GM18951 (cell line): ENCODE data around the gene PLVAP.

Source experiments
- POLR2A ChIP-seq: IDR thresholded peaks from 4 replicates; pipeline ENCODE4 v1.6.1; 2011; ENCODE audit warnings: mild to moderate bottlenecking; ENCODE audit not compliant: insufficient read length, insufficient read depth; ENCODE audit errors: extremely low read depth
- in situ Hi-C: fragments of 300-500 bp; cut with MboI; formaldehyde crosslinking; loops from one replicate; pipeline ENCODE4 v1.12.0; 2022; ENCODE audit warnings: low sequenced_read_pairs, mixed read lengths, inconsistent platforms; ENCODE audit not compliant: unreplicated experiment

PLVAP gene, protein sequence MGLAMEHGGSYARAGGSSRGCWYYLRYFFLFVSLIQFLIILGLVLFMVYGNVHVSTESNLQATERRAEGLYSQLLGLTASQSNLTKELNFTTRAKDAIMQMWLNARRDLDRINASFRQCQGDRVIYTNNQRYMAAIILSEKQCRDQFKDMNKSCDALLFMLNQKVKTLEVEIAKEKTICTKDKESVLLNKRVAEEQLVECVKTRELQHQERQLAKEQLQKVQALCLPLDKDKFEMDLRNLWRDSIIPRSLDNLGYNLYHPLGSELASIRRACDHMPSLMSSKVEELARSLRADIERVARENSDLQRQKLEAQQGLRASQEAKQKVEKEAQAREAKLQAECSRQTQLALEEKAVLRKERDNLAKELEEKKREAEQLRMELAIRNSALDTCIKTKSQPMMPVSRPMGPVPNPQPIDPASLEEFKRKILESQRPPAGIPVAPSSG

GRCh38 chr19:17376935-17377600, at the start of gene PLVAP:
TSS of gene PLVAP (minus strand) at chr19:17377342. CDS start at chr19:17377288, 54 bp downstream.
- TF ChIP-seq POLR2A, result no peak
- in situ Hi-C loops, result no loop called here

DNA sequence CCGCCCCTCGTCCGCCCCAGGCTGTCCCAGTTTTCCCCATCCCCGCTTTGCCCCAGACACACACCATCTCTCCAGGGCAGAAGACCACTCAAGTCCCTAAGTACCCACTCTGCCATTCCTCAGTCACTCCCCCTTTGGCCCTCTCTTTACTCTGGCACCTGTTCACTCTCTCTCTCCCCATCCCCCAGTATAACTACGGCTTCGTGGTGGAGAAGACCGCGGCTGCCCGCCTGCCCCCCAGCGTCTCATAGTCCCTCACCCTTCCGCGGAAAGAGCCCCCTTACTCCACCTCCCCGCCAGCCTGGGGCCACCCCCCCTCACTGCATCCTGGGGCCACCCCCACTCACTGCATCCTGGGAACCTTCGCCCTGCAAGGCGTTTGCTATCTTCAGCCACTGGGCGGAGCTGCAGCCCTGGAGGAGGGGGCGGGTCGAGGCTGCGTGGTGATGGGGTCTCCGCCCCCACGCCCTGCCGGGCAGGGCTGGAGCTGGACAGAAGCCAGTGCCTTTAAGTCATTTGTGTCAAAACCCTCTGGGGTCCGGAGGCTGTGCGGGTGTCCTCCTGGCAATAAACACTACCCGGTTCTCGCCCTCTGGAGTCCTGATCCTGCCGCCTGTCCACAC, 47.7 kb upstream of the PLVAP start:
- in situ Hi-C loops, result no loop called here
- no peak for TF ChIP-seq POLR2A

GRCh38 chr19:17423429-17424208, 46.5 kb upstream of the PLVAP start:
- in situ Hi-C loops, result no loop called here
- no peak for TF ChIP-seq POLR2A

DNA sequence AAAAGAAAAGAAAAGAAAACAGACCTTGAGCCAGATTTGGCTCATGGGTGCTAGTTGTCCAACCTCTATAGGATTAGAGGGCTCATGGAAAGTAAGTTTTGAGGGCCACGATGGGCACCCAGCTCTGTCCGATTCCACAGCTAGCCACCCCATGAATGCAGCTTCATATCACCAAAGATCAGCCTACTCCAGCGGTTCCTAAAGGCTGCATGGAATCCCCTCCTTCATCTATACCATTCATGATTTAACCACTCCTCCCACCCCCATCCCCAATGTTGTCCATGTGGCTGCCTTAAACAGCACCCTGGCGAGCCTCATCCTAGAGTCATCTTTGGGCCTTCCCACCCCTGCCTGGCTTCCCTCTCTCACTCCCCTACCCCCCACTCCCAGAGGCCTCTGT, 44.8 kb upstream of the PLVAP start:
- TF ChIP-seq POLR2A, result no peak
- in situ Hi-C loops, result no loop called here

GRCh38 chr19:17420475-17420924, 43.4 kb upstream of the PLVAP start:
- in situ Hi-C loops, result no loop called here
- no peak for TF ChIP-seq POLR2A

DNA sequence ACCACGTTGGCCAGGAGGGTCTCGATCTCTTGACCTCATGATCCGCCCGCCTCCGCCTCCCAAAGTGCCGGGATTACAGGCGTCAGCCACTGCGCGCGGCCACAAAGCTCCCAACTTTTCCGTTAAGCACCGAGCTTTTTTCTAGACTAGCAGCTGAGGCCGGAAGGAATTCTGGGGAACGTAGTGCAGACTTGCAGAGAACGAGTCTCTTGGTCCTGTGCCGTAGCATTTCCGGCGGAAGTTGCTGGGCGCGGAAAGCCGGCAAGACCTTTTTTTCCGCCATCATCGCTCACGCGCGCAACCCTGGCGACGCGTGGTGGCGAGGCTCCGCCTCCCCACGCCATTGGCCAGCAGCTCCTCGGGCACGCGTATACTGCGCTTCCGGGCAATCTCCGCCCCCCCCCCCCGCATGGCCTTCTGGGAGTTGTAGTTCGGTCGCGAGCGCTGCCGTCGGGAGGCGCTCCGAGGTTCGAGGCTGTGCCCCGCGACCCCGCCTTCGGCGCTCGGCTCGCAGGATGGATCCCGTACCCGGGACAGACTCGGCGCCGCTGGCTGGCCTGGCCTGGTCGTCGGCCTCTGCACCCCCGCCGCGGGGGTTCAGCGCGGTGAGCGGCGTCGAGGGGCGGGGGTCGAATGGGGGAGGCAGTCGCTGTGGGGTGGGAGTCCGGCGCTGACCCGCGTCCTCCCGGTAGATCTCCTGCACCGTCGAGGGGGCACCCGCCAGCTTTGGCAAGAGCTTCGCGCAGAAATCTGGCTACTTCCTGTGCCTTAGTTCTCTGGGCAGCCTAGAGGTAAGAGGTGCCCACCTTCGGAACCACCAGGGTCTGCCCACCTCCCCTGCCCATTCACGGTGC, 42.7 kb upstream of the PLVAP start, which contains the start of gene MVB12A:
Gene MVB12A, plus strand, starts transcription at position 427 of the 854 bp plus-strand sequence. Its CDS starts 89 bp downstream, at position 516.
- TF ChIP-seq POLR2A, result no peak
- in situ Hi-C loops, result no loop called here

- in situ Hi-C loops, result no loop called here
- no peak for TF ChIP-seq POLR2A
These were observed 42.0 kb upstream of the PLVAP start for GRCh38 chr19:17419154-17419620.

DNA sequence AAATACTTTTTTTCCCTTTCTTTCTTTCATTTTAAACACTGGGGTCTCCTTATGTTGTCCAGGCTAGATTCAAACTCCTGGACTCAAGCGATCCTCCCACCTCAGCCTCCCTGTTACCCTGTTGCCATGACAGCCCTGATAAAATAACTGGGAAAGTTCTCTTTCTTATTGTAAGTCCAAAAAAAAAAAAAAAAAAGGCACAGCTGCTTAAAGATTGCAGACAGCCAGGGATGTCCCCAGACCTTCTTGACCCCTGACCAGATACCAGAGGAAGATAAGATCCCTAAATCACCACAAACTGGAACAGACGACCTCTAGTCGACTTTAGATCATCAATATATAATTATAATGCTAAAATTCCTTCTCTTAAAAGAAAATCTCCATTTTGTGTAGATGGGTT, 41.6 kb upstream of the PLVAP start:
- TF ChIP-seq POLR2A, result no peak
- in situ Hi-C loops, result no loop called here

DNA sequence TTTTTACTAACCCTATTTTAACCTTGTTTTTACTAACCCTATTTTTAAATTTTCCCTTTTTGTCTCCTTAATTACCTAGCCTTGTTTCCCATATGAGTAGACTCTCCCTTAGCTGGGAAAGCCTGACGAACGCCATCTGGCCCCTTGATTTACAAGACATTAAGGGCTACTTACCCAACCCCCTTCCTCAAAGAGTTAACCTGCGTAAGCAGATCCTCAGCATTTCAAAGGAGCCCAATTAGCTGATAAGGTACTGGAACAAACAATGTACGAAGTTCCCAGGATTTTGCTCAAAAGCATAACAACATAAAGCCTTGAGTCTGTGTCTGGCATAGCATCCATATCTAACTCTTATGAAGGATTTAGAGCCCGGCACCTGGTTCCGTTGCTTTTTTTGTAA, 38.0 kb upstream of the PLVAP start:
- no peak for TF ChIP-seq POLR2A
- in situ Hi-C loops, result no loop called here

DNA sequence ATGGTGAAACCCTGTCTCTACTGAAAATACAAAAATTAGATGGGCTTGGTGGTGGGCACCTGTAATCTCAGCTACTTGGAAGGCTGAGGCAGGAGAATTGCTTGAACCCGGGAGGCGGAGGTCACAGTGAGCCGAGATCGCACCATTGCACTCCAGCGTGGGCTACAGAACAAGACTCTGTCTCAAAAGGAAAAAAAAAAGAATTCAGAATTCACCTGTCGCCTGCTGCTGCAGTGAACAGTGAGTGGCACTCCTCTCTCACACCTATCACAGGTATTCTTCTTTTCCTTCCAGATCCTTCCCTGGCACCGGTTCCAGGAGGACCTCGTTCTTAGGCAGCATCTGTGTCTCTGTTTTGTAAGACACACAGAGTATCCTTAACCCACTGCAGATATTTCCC, 37.0 kb upstream of the PLVAP start:
- no peak for TF ChIP-seq POLR2A
- in situ Hi-C loops, result no loop called here

GRCh38 chr19:17411801-17412200, 34.7 kb upstream of the PLVAP start:
- in situ Hi-C loops, result no loop called here
- no peak for TF ChIP-seq POLR2A

DNA sequence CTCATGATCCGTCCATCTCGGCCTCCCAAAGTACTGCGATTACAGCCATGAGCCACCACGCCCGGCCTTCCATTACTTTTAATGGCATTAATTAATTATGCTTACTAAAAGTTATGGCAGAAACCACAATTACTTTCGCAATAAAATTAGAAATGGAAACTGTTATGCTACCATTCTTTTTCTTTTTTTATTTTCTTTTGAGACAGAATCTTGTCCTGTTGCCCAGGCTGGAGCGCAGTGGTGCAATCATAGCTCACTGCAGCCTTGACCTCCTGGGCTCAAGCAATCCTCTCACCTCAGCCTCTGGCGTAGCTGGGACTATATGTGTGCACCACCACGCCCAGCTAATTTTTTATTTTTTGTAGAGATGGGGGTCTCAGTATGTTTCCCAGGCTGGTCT, 32.8 kb upstream of the PLVAP start:
- in situ Hi-C loops, result no loop called here
- no peak for TF ChIP-seq POLR2A
